Middle frontal gyrus (tissue), 1 donor: ENCODE measurements around the gene CD69.
"Not testable (repeated sequence)": the region's sequence is repeated elsewhere in the genome, so short reads cannot be mapped to it uniquely, and the experiment has no call there.

Source experiments
- DNase-seq: peaks from one replicate; pipeline ENCODE4 v3.0.0-alpha.2; 2015; ENCODE audit warnings: low spot score; ENCODE audit errors: extremely low spot score

CD69 gene

DNA sequence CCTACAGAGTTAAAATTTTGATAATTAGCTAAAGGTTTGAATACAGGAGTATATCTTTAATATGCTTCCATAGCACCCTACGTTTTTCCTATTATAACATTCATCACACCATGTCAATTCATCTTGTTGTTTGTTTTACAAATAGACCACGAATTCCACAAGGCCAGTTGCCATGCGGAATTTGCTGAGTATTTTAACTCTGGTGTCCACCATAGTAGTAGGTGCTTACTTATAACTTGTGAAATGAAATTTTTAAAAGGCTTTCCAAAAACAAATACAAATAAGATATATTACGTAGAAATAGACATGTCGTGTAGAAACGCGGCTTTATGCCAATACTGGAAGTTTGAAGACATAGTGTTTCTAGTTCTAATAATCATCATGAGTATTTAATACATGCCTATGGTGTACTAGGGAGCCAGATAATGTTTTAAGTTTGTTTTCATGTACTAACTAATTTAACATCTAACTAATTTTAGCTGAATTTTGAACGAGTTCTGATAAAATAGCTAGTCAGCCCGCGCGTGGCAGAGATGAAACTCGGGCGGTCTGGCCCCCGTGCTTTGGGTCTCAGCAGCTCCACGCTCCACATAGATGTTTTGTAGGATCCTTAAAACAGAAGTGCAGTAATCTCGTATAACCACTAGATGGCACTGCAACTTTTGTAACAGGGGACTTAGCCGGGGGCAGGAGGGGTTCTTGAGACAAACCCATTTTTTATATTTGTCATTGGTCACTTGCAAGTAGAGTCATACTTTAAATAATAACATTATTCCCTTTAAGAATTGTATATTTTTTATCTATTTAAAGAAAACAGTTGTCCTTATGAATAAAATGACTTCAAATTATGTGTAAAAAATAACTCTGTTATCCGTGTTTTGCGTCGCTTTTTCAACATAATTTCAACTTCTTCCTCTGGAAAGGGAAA is 10.2 kb downstream of the CD69 start:
- peak; percentile 60 for DNase-seq

- no peak for DNase-seq
Observed at GRCh38 chr12:9749640-9750039, 11.1 kb downstream of the CD69 start.

DNA sequence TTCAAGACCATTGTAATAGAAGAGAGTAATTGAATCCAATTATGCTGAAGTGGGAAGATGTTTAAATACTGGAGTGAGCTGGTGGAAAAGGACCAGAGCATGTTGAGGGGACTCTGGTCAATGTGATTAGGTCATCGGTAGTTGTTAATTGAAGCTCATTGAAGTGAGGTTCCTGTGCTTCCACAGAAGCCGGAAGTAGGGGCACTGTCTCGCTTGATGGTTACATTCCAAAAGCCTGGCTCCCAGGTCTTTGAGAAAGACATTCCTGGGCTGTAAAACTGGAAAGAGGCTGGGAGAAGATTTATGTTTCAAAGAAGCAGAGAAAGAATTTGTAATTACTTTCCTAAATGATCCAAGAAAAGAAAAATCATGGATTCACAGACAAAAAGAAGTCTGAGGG is 15.5 kb downstream of the CD69 start:
- no peak for DNase-seq

GRCh38 chr12:9742661-9743060 is 18.0 kb downstream of the CD69 start:
- DNase-seq: no peak

DNA sequence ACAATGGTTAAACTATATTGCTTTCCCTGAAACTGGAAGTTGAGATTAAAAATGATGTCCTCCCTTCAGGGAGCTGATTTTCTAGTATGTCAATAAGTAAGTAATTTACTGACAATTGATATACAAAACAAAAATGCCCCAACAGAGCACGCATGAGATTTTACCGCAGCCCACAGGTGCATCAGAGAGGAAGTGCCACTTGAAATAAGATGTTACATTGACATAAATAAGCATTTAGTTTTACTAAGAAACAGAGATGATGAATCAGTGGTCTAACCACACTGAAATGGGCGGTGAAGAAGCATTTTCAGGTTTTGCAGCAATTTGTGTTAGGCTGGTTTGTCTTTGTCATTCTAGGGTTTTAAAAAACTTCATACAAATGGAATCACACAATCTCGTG is 19.0 kb downstream of the CD69 start:
- no peak for DNase-seq

- no peak for DNase-seq
Observed at GRCh38 chr12:9740106-9740750, 20.5 kb downstream of the CD69 start.

DNA sequence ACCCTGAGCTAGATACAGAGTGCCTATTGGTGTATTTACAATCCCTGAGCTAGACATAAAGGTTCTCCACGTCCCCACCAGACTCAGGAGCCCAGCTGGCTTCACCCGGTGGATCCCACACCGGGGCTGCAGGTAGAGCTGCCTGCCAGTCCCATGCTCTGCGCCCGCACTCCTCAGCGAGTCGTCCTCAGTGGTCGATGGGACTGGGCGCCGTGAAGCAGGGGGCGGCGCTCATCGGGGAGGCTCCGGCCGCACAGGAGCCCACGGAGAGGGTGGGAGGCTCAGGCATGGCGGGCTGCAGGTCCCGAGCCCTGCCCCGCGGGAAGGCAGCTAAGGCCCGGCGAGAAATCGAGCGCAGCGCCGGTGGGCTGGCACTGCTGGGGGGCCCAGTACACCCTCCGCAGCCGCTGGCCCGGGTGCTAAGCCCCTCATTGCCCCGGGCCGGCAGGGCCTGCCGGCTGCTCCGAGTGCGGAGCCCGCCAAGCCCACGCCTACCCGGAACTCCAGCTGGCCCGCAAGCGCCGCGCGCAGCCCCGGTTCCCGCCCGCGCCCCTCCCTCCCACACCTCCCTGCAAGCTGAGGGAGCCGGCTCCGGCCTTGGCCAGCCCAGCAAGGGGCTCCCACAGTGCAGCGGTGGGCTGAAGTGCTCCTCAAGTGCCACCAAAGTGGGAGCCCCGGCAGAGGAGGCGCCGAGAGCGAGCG is 21.1 kb downstream of the CD69 start:
- not testable (repeated sequence) for DNase-seq

DNA sequence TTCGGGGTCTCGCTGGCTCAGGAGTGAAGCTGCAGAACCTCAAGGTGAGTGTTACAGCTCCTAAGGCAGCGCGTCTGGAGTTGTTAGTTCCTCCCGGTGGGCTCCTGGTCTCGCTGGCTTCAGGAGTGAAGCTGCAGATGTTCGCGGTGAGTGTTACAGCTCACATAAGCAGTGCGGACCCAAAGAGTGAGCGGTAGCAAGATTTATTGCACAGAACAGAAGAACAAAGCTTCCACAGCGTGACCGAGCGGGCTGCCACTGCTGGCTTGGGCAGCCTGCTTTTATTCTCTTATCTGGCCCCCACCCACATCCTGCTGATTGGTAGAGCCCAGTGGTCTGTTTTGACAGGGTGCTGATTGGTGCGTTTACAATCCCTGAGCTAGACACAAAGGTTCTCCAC is 21.8 kb downstream of the CD69 start:
- not testable (repeated sequence) for DNase-seq

DNA sequence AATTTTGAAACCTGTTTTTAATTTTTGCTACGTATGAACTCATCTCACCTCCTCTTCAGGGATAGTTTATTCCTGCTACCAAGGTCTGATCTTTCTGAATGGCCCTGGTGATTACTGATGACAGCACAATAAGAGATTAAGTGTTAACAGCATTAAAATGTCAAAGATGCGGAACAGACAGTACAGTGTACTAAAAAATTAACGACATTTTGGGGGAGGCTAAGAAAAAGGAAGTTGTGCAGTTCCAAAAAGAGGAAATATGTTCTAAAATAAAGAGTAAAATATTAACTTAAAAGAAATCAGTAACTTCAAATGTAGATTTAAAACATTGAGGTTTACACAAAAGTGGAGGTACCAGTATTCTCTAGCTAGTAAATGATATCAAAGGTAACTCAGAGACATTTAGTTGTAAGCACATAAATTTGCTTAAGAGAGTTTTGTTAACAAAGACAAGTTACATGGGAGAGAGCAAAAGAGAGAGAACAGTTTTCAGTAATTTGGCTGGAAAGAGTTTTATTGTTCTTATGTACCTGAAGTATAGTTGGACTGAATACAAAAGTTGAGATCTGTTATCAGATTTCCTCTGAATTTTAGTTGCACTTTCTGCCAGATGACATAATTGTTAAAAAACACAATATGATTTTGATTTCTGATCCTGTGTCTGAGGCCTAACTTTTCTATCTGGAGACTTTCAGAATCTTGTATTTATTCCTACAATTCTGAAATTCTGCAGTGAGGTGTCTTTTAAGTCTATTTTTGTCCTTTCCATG is 23.6 kb downstream of the CD69 start:
- no peak for DNase-seq

GRCh38 chr12:9735601-9736000 is 25.1 kb downstream of the CD69 start:
- no peak for DNase-seq

- no peak for DNase-seq
Observed at GRCh38 chr12:9732921-9733461, 27.7 kb downstream of the CD69 start, which contains the start of gene CLECL1. TSS of gene CLECL1 (minus strand) at chr12:9733097.

GRCh38 chr12:9731797-9732196 is 28.9 kb downstream of the CD69 start:
- no peak for DNase-seq

- DNase-seq: no peak
Observed at GRCh38 chr12:9731393-9731792, 29.3 kb downstream of the CD69 start.

DNA sequence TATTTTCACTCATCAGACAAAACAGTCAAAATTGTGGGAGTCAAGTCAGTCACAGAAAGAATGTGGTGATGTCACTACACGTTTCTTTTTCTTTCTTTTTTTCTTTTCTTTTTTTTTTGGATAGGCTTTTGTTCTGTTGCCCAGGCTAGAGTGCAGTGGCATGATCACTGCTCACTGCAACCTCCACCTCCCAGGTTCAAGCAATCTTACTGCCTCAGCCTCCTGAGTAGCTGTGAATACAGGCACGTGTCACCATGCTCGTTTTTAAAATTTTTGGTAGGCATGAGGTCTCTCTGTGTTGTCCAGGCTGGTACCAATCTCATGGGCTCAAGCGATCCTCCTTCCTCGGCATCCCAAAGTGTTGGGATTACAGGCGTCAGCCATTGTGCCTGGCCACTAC is 30.1 kb downstream of the CD69 start:
- DNase-seq: no peak

DNA sequence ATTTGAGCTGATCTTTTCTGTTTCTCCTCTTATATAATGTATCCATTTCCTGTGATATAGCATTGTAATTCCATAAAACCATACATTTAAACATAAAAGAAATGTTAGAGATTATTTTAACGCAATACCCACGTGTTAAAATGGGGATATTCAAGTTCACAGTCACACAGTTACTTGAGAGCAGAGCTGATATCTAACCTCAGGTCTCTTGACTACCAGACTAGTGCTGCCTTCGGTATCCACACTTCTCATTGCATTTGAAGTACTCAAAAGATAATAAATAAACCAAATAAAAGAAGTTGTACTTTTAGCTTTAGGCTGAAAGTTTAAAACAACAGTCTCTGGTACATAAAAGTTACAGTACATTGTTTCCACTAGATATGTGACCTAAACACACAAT is 30.7 kb downstream of the CD69 start:
- no peak for DNase-seq

DNA sequence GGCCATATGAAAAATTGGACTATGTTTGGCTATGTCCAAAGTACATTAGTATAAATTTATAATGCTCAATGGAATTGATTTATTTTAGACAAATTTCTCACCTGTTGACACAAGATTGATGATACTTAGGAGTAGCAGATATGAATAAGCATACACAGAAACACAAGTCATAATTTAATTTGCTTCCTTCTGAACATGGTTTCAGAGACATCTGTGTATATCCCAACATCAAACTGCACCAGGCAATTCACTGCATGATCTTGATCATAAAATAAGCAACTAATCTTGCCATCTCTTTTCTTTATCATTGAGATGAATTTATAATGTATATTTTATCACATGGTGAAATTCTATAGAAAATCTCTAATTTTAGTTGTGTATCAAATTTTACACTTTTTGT is 31.6 kb downstream of the CD69 start:
- no peak for DNase-seq

DNA sequence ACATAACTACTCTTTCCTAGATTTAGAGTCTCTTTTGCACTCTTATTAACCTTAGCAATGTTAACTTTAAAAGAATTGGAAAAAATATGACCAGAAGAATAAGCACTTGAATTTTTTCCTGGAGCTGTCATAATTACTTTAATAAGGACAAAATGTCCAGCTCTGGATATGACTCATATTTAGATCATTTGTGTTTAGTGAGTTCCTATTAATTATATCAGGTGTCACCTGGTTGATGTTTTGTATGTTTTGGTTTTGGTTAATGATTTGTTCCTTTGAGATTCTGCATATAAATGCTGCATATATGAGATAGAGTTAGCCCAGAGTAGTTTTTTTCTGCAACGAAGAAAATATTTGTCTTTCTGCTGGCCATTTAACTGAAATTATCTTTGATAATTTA is 32.9 kb downstream of the CD69 start:
- no peak for DNase-seq

DNA sequence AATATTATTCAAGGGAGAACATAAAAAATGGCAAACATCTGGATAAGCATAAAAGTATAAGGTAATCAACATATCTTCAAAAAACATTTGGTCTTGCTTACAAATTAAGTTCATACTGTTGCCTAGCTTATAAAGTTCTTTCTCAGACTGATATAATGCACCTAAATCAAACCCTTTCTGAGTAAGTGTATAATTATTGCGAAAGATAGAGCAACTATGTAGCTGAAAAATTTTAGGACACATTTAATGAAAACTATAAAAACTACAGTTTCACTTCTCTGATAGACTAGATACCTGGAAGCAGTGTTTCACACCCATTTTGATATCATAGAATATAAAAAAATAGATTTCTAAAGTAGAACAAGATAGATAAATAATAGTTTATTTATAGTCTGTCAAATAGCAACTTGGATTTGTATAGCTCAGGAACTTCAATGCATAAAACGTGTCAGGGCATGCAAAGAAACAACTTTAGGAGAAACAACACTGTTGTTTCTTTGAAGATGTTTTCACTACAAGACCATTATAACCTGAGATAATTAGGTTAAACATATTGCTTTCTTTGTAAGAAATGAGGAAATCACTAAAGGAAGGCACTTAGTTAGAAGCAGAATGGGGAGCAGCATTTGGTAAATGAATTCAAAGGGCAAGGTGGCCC is 35.4 kb downstream of the CD69 start:
- no peak for DNase-seq

- no peak for DNase-seq
Observed at GRCh38 chr12:9724023-9724422, 36.7 kb downstream of the CD69 start.

DNA sequence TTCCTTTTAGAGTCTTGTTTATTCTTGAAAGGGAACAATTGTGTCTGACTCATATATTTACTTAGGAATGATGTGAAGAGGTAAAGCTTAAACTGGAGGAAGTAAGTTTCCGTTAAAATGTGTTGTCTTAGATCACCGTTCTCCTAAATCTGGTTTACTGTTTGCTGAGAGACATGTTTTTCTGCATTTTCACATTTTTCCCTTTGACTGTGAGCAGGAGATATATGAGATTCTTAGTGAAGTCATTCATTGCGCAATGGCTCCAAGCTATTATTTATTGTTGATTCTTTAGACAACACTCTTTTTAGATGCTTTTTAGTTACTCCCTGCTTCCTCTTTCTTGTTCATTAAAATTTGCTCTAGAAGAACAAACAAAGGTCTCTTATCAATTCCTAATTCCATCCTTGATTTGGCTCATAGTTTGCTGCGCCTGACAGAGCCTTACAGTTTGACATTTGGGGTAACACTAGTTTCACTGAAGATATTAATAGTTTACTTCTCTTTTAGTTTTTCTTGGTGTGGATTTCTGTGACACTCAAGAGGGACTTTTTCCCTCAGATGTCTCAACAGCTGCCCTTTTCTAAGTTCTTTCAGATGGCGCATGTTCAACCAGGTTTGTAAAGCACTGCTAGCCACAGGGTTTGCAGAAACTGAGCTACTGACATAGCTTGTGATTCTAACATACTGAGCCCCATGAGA is 39.2 kb downstream of the CD69 start:
- DNase-seq: no peak
